Measurements from ENCODE around the gene RNF114. TPM values are rescaled to one million over a fixed set of nuclear protein-coding genes. Genes with fewer than 3 reads are reported as not detected.
"Not testable (repeated sequence)": the region's sequence is repeated elsewhere in the genome, so short reads cannot be mapped to it uniquely, and the experiment has no call there.

The RNF114 gene
- 80.5 TPM for total RNA-seq

- peak; percentile 95 for DNase-seq (ENCODE audit: low spot score)
- ATAC-seq = peak; percentile 94
- intact Hi-C loops (cut with DNase I) = no loop called here
Measured at GRCh38 chr20:49936153-49937026, at the start of gene RNF114. Gene RNF114 (plus strand): TSS chr20:49936397. CDS start chr20:49936413, 16 bp downstream.

- intact Hi-C loops (cut with DNase I) = no loop called here
- ATAC-seq (no peak), DNase-seq (ENCODE audit: low spot score) (no peak)
Measured at GRCh38 chr20:49886571-49887213, 49.5 kb upstream of the RNF114 start.

GRCh38 chr20:49887251-49888211, 48.7 kb upstream of the RNF114 start:
- intact Hi-C loops (cut with DNase I) = no loop called here
- peak; percentile 61 for ATAC-seq
- DNase-seq (ENCODE audit: low spot score) = peak; percentile 64

GRCh38 chr20:49888212-49889000, 47.8 kb upstream of the RNF114 start:
- intact Hi-C loops (cut with DNase I) = no loop called here
- ATAC-seq = peak; percentile 43

GRCh38 chr20:49889001-49889934, 46.9 kb upstream of the RNF114 start:
- DNase-seq (ENCODE audit: low spot score) (peak; percentile 47), ATAC-seq (no peak)
- intact Hi-C loops (cut with DNase I) = no loop called here

More at GRCh38 chr20:49888212-49889000, 47.8 kb upstream of the RNF114 start:
- DNase-seq (ENCODE audit: low spot score) = peak; percentile 76

- intact Hi-C loops (cut with DNase I) = no loop called here
- ATAC-seq = no peak
- peak; percentile 58 for DNase-seq (ENCODE audit: low spot score)
Measured at GRCh38 chr20:49889935-49890333, 46.3 kb upstream of the RNF114 start.

GRCh38 chr20:49890471-49891361, 45.5 kb upstream of the RNF114 start:
- peak; percentile 67 for DNase-seq (ENCODE audit: low spot score)
- ATAC-seq = peak; percentile 42
- intact Hi-C loops (cut with DNase I) = no loop called here

- ATAC-seq (no peak), DNase-seq (ENCODE audit: low spot score) (peak; percentile 54)
- intact Hi-C loops (cut with DNase I) = no loop called here
Measured at GRCh38 chr20:49891476-49892110, 44.6 kb upstream of the RNF114 start.

GRCh38 chr20:49892260-49892659, 43.9 kb upstream of the RNF114 start:
- DNase-seq (ENCODE audit: low spot score) = peak; percentile 63

GRCh38 chr20:49892817-49893216, 43.4 kb upstream of the RNF114 start:
- DNase-seq (ENCODE audit: low spot score) (peak; percentile 57), ATAC-seq (no peak)
- intact Hi-C loops (cut with DNase I) = no loop called here

More at GRCh38 chr20:49892260-49892659, 43.9 kb upstream of the RNF114 start:
- no peak for ATAC-seq
- intact Hi-C loops (cut with DNase I) = no loop called here

GRCh38 chr20:49893242-49894072, 42.7 kb upstream of the RNF114 start:
- intact Hi-C loops (cut with DNase I) = no loop called here
- ATAC-seq (no peak), DNase-seq (ENCODE audit: low spot score) (peak; percentile 42)

- intact Hi-C loops (cut with DNase I) = no loop called here
- no peak for ATAC-seq
- DNase-seq (ENCODE audit: low spot score) = peak; percentile 42
Measured at GRCh38 chr20:49894073-49894470, 42.1 kb upstream of the RNF114 start.

- ATAC-seq; DNase-seq (ENCODE audit: low spot score); intact Hi-C loops (cut with DNase I): not testable (repeated sequence)
Measured at GRCh38 chr20:49895474-49896093, 40.6 kb upstream of the RNF114 start.

- intact Hi-C loops (cut with DNase I) = no loop called here
- ATAC-seq = no peak
- DNase-seq (ENCODE audit: low spot score) = no peak
Measured at GRCh38 chr20:49896204-49896603, 40.0 kb upstream of the RNF114 start.

Data from sciatic nerve (tissue), 2 donors.